Activated CD8-positive, alpha-beta memory T cell treated with anti-CD3 and anti-CD28 coated beads for 36 hours (primary cell): ENCODE results near the gene PUM2. TPM values are rescaled to one million over a fixed set of nuclear protein-coding genes. Genes with fewer than 3 reads are reported as not detected.

Experiments used
- CTCF ChIA-PET: fragments of 350-600 bp; sonication (Branson Sonifier 250); formaldehyde crosslinking; loops from one replicate; lab custom pipeline; 2021; ENCODE audit warnings: antibody characterized with exemption; lab: Charles Lee
- POLR2A ChIA-PET: fragments of 350-600 bp; sonication (Branson Sonifier 250); formaldehyde crosslinking; loops from one replicate; lab custom pipeline; 2021; ENCODE audit warnings: antibody characterized with exemption; lab: Charles Lee
- total RNA-seq, 2 experiments: library from RNA; stranded (reverse); gene quantifications; one replicate each; pipeline ENCODE4 v1.2.3, GENCODE V29; 2021

PUM2 gene
- total RNA-seq, 2 experiments from 2014 or later, result 118 TPM

- POLR2A ChIA-PET, result no interaction called here
- CTCF ChIA-PET, result interaction anchor here (0.8 kb wide), 1 partner anchor 47 kb away, joined by 5 read pairs; no protein-coding TSS in a partner anchor
Observed at GRCh38 chr2:20313659-20314058, 37.0 kb downstream of the PUM2 start.

GRCh38 chr2:20309001-20309400 lies 41.6 kb downstream of the PUM2 start:
- CTCF ChIA-PET, result no interaction called here
- POLR2A ChIA-PET, result no interaction called here

GRCh38 chr2:20307311-20307710 lies 43.3 kb downstream of the PUM2 start:
- CTCF ChIA-PET, result interaction anchor here (1.4 kb wide), 1 partner anchor 19 kb away, joined by 3 read pairs; no protein-coding TSS in a partner anchor
- POLR2A ChIA-PET, result no interaction called here

- ChIA-PET POLR2A (no interaction called here), CTCF (interaction anchor here (1.1 kb wide), 1 partner anchor 22 kb away, joined by 3 read pairs; no protein-coding TSS in a partner anchor)
Observed at GRCh38 chr2:20304411-20304810, 46.2 kb downstream of the PUM2 start.

- POLR2A ChIA-PET, result no interaction called here
- CTCF ChIA-PET, result interaction anchor here (0.7 to 1.1 kb wide), 2 partner anchors 23 to 130 kb away, joined by 3 read pairs; no protein-coding TSS in a partner anchor
Observed at GRCh38 chr2:20303966-20304365, 46.7 kb downstream of the PUM2 start.

- ChIA-PET POLR2A (no interaction called here), CTCF (interaction anchor here (1.5 kb wide), 1 partner anchor 24 kb away, joined by 4 read pairs; no protein-coding TSS in a partner anchor)
Observed at GRCh38 chr2:20302019-20302418, 48.6 kb downstream of the PUM2 start.

GRCh38 chr2:20300656-20301055 lies 50.0 kb downstream of the PUM2 start:
- CTCF ChIA-PET, result interaction anchor here (1.5 kb wide), 1 partner anchor 26 kb away, joined by 4 read pairs; no protein-coding TSS in a partner anchor
- POLR2A ChIA-PET, result interaction anchor here (0.6 kb wide), 2 partner anchors 39 to 56 kb away, joined by 4 to 7 read pairs; no protein-coding TSS in a partner anchor

- ChIA-PET POLR2A (interaction anchor here (0.5 kb wide), 1 partner anchor 30 kb away, joined by 5 read pairs; no protein-coding TSS in a partner anchor), CTCF (no interaction called here)
Observed at GRCh38 chr2:20299113-20299512, 51.5 kb downstream of the PUM2 start.

DNA sequence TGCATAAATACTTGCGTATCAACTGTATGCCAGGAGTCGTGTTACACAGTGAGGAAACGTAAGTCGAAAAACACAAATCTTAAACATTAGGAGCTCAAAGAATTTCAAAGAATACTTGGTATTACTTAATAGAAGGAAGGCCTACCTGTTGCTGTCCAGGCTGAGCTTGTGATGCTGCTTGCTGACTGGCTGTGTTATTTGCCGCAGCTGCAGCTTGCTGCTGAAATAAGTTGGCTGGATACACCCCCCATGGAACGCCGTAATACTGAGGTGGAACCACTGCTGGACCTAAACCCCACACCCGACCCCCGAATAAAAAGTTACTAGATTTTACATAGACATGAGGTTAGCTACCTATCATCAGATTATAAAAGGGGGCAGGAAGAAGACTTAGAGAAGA lies 56.4 kb downstream of the PUM2 start:
- ChIA-PET CTCF (no interaction called here), POLR2A (no interaction called here)

DNA sequence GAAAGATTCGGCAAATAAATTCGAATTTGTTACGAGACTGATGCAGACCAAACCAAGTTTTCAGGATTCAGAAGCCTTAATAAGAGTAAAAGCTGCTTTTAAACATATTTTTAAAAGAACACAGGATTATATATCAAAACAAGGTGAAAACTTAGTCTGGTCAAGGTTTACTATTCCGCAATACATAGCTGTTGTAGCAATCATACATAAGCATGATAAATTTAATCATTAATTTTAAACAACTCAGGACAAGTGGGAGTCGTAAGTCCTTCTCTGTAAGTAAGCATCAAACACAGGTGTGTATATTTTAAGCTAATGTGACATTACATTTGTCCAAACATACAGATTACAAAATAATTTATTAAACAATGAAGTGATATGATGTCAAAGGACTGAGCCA lies 57.7 kb downstream of the PUM2 start:
- POLR2A ChIA-PET, result no interaction called here
- CTCF ChIA-PET, result no interaction called here

- CTCF ChIA-PET, result interaction anchor here (1.6 kb wide), 1 partner anchor 75 kb away, joined by 3 read pairs; no protein-coding TSS in a partner anchor
- POLR2A ChIA-PET, result no interaction called here
Observed at GRCh38 chr2:20291846-20292408, 58.7 kb downstream of the PUM2 start.

- ChIA-PET POLR2A (no interaction called here), CTCF (interaction anchor here (0.6 to 1.6 kb wide), 2 partner anchors 76 to 184 kb away, joined by 3 to 4 read pairs; no protein-coding TSS in a partner anchor)
Observed at GRCh38 chr2:20291106-20291564, 59.5 kb downstream of the PUM2 start.

DNA sequence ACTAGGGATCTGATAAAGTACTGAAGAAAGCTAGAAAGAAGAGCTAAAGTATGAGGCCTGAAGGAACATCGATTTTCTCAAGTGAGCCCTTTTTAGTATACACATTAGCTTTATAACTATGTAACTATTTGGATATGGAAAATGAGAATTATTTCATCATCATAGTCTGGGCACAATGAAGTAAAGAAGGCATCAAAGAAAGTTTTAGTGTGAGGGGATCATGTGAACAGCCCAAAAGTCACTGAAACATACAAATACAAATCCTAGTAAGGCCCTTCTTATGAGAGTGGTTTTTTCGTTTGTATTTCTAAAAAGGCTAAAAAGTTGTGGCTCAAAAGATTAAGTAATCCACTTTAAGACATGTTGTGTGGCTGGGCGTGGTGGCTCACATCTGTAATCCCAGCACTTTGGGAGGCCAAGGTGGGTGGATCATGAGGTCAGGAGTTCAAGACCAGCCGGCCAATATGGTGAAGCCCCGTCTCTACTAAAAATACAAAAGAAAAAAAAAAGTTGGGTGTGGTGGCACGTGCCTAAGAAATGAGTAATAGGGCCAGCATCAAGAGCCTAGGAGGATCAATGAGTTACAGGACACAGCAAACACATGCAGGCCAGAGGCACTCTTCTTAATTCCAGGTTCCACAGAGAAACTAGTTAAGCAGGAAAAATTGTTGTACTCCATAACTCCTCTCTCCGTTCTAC lies 61.9 kb downstream of the PUM2 start:
- ChIA-PET POLR2A (interaction anchor here (0.6 kb wide), 1 partner anchor 20 kb away, joined by 3 read pairs; no protein-coding TSS in a partner anchor), CTCF (no interaction called here)

DNA sequence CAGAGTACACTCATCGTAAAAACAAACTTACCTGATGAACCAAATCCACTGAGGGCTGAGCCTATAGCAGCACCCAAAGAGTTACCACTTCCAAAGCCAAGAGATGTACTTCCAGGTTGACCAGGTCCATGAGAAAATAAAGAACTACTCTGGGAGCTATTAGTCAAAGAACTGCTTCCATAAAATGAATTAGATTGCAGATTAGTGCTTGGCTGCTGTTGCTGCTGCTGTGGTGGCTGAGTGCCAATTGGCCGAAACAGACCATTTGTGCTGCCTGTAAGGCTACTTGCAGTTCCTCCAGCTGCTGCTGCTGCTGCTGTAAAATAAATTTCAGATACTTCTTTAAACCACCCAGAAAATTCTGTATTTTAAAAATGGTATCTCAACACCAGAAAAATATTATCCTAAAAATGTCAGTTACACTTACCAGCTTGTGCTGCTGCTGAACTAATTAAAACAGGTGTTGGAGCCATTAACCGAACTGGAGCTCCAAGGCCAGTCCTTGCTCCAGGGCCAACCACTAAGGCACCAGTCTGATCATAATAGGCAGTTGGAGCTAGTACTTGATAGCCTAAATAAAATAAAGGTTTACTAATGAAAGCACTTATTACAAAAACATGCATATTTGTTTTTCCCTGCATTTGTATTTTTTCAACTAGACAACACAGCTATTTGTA lies 67.6 kb downstream of the PUM2 start:
- POLR2A ChIA-PET, result no interaction called here
- CTCF ChIA-PET, result no interaction called here

- POLR2A ChIA-PET, result no interaction called here
Observed at GRCh38 chr2:20281876-20282275, 68.8 kb downstream of the PUM2 start.

DNA sequence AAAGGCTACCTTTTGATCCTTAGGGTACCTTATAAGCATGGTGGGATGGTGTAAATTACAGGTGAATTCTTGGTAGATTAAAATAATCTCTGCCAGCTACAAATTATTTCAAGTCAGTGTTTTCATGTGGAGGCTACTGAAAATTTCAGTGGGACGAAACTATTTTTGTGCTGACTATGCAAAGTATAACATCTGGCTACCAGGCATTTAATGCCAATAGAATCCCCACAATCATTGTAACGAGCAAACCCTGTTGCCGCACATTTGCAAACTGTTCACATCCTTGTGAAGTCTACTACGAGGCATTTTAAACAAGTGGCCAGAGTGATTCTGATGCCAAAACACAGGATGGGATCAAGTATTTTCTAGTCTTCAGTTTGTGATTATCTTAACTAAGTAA lies 77.6 kb downstream of the PUM2 start:
- CTCF ChIA-PET, result no interaction called here
- POLR2A ChIA-PET, result no interaction called here

More at GRCh38 chr2:20281876-20282275, 68.8 kb downstream of the PUM2 start:
- CTCF ChIA-PET, result no interaction called here

DNA sequence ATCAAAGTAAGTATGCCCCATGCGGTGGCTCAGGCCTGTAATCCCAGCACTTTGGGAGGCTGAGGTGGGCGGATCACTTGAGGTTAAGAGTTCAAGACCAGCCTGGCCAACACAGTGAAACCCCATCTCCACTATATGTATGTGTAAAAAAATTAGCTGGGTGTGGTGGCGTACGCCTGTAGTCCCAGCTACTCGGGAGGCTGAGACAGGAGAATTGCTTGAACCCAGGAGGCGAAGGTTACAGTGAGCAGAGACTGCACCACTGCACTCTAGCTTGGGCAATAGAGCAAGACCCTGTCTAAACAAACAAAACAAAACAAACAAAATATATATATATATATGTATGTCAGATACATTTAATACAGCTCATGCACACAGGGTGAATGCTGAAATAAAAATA lies 82.3 kb downstream of the PUM2 start:
- CTCF ChIA-PET, result interaction anchor here (0.9 kb wide), 1 partner anchor 47 kb away, joined by 3 read pairs; no protein-coding TSS in a partner anchor
- POLR2A ChIA-PET, result interaction anchor here (0.7 kb wide), 1 partner anchor 21 kb away, joined by 3 read pairs; no protein-coding TSS in a partner anchor

GRCh38 chr2:20267529-20267928 lies 83.1 kb downstream of the PUM2 start:
- POLR2A ChIA-PET, result no interaction called here
- CTCF ChIA-PET, result interaction anchor here (0.9 kb wide), 1 partner anchor 46 kb away, joined by 3 read pairs; no protein-coding TSS in a partner anchor

DNA sequence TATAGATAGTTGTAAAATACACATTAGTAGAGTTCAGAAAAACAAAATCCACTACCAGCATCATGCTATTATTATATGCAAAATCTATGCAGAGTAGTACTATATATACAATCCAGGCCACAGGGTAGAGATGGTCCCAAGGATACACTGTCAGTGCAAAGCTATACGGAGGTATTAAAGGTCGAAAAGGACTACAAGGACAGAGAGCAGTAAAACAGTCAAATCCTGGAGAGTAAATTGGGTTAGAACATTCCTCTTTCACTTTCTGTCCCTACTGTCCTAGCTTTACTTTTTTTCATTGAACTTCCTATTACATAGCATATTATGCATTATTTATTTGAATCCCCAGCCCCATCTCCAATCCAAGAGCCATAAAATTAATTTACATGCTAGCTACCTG lies 86.0 kb downstream of the PUM2 start:
- POLR2A ChIA-PET, result no interaction called here

More for the DNA sequence above, 86.0 kb downstream of the PUM2 start:
- CTCF ChIA-PET, result interaction anchor here (0.5 to 1.0 kb wide), 2 partner anchors 60 to 129 kb away, joined by 3 to 6 read pairs; no protein-coding TSS in a partner anchor
